GM03348 (cell line): ENCODE data around the gene SYF2.

ENCODE experiments used
- DNase-seq: peaks from one replicate; pipeline ENCODE4 v3.0.0; 2012; ENCODE audit warnings: low spot score

The SYF2 gene

GRCh38 chr1:25184001-25184762 is 48.1 kb downstream of the SYF2 start:
- no peak for DNase-seq

- DNase-seq: no peak
Measured at GRCh38 chr1:25183126-25183980, 48.9 kb downstream of the SYF2 start.

- DNase-seq: no peak
Measured at GRCh38 chr1:25182629-25183028, 49.7 kb downstream of the SYF2 start.

- no peak for DNase-seq
Measured at GRCh38 chr1:25180996-25181395, 51.3 kb downstream of the SYF2 start.

- DNase-seq: no peak
Measured at GRCh38 chr1:25178917-25179561, 53.3 kb downstream of the SYF2 start.

GRCh38 chr1:25174730-25175612 is 57.3 kb downstream of the SYF2 start:
- DNase-seq: no peak

GRCh38 chr1:25174363-25174729 is 58.0 kb downstream of the SYF2 start:
- no peak for DNase-seq

- DNase-seq: no peak
Measured at GRCh38 chr1:25173809-25174340, 58.4 kb downstream of the SYF2 start.
